ENCODE data around the gene SGO2. TPM values are rescaled to one million over a fixed set of nuclear protein-coding genes. Genes with fewer than 3 reads are reported as not detected.

Gene SGO2
- total and polyA plus RNA-seq, 2 of the 13 experiments (the other 11 are each of a cell fraction or from before 2014, with no cell fraction given): 5.1 to 16.2 TPM

GRCh38 chr2:200525882-200526651, at the start of gene SGO2 (continued):
- TF ChIP-seq KDM3A (CRISPR knock-in tag; IDR thresholded peaks at IDR 0.05; ENCODE audit: low read depth) (peak; percentile 86), ZNF792 (CRISPR knock-in tag; IDR thresholded peaks at IDR 0.05) (peak; percentile 69; the same call in 1 of the 2 replicates), NR3C1 (CRISPR knock-in tag; IDR thresholded peaks at IDR 0.05) (no peak), XBP1 (CRISPR knock-in tag; IDR thresholded peaks at IDR 0.05) (no peak), REXO4 (CRISPR knock-in tag; IDR thresholded peaks at IDR 0.05; ENCODE audit: borderline replicate concordance) (no peak), TCF7L2 (IDR thresholded peaks at IDR 0.05; ENCODE audit: low read depth, low read length) (no peak), ZNF784 (CRISPR knock-in tag; IDR thresholded peaks at IDR 0.05; ENCODE audit: borderline replicate concordance) (peak; percentile 99), ZNF431 (CRISPR knock-in tag; IDR thresholded peaks at IDR 0.05; ENCODE audit: borderline replicate concordance, low read depth) (peak; percentile 49; the same call in 1 of the 2 replicates), THAP11 (CRISPR knock-in tag; IDR thresholded peaks at IDR 0.05) (peak; percentile 91), RERE (CRISPR knock-in tag; IDR thresholded peaks at IDR 0.05; ENCODE audit: low read depth) (peak; percentile 44; the same call in 1 of the 2 replicates), ARNT2 (CRISPR knock-in tag; IDR thresholded peaks at IDR 0.05; ENCODE audit: low read depth) (peak; percentile 97), ZMYM4 (CRISPR knock-in tag; IDR thresholded peaks at IDR 0.05) (peak; percentile 100), NFIB (CRISPR knock-in tag; IDR thresholded peaks at IDR 0.05; ENCODE audit: borderline replicate concordance) (no peak), PAF1 (CRISPR knock-in tag; IDR thresholded peaks at IDR 0.05) (no peak), KMT2B (CRISPR knock-in tag; IDR thresholded peaks at IDR 0.05) (peak; percentile 98), ZNF3 (CRISPR knock-in tag; IDR thresholded peaks at IDR 0.05) (no peak), ZBTB21 (CRISPR knock-in tag; IDR thresholded peaks at IDR 0.05) (0 out of 2 replicates have a peak, but pooled peaks have one; percentile 36)
- TF ChIP-seq, protein P1, sequence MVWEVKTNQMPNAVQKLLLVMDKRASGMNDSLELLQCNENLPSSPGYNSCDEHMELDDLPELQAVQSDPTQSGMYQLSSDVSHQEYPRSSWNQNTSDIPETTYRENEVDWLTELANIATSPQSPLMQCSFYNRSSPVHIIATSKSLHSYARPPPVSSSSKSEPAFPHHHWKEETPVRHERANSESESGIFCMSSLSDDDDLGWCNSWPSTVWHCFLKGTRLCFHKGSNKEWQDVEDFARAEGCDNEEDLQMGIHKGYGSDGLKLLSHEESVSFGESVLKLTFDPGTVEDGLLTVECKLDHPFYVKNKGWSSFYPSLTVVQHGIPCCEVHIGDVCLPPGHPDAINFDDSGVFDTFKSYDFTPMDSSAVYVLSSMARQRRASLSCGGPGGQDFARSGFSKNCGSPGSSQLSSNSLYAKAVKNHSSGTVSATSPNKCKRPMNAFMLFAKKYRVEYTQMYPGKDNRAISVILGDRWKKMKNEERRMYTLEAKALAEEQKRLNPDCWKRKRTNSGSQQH (CRISPR knock-in tag; IDR thresholded peaks at IDR 0.05; ENCODE audit: low read depth): peak; percentile 98
- TF ChIP-seq, protein P2, sequence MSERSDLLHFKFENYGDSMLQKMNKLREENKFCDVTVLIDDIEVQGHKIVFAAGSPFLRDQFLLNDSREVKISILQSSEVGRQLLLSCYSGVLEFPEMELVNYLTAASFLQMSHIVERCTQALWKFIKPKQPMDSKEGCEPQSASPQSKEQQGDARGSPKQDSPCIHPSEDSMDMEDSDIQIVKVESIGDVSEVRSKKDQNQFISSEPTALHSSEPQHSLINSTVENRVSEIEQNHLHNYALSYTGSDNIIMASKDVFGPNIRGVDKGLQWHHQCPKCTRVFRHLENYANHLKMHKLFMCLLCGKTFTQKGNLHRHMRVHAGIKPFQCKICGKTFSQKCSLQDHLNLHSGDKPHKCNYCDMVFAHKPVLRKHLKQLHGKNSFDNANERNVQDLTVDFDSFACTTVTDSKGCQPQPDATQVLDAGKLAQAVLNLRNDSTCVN (CRISPR knock-in tag; IDR thresholded peaks at IDR 0.05; ENCODE audit: borderline replicate concordance): peak; percentile 29; the same call in 1 of the 2 replicates
- TF ChIP-seq, protein P3, sequence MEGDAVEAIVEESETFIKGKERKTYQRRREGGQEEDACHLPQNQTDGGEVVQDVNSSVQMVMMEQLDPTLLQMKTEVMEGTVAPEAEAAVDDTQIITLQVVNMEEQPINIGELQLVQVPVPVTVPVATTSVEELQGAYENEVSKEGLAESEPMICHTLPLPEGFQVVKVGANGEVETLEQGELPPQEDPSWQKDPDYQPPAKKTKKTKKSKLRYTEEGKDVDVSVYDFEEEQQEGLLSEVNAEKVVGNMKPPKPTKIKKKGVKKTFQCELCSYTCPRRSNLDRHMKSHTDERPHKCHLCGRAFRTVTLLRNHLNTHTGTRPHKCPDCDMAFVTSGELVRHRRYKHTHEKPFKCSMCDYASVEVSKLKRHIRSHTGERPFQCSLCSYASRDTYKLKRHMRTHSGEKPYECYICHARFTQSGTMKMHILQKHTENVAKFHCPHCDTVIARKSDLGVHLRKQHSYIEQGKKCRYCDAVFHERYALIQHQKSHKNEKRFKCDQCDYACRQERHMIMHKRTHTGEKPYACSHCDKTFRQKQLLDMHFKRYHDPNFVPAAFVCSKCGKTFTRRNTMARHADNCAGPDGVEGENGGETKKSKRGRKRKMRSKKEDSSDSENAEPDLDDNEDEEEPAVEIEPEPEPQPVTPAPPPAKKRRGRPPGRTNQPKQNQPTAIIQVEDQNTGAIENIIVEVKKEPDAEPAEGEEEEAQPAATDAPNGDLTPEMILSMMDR (CRISPR knock-in tag; IDR thresholded peaks at IDR 0.05): no peak

Measured in HepG2 (cell line).